ENCODE results near the gene PMAIP1. TPM values are rescaled to one million over a fixed set of nuclear protein-coding genes. Genes with fewer than 3 reads are reported as not detected.
A peak's percentile ranks its signal among the peaks of the same experiment; 100 is the strongest.

Gene PMAIP1
- total RNA-seq, 6 experiments from 2014 or later = 0.18 to 0.55 (median 0.37) TPM; not detected in 1

DNA sequence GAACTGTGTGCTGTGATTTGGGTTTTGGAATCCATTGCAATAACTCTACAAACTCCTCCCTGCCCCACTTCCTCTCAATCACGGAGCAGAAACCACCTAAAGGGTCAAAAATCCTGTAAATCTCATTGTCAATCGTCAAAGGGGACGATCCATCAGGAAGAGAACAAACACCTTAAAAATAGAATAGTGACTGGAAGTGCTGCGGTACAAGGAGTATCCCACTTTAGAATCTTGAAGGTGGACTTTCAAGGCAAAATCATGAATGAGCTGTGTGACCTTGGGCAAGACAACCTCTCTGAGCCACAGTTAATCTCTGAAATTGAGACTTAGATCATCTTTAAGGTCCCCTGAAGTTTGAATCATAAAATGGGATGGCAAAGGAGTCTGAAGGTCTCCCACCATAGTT, 5.9 kb downstream of the PMAIP1 start:
- intact Hi-C loops (cut with DNase I) = no loop called here
- DNase-seq (peak in 1 of 3 donors; percentile 17), ATAC-seq (no peak)
- WGBS (ENCODE audit: insufficient coverage, low coverage, low lambda C conversion rate, missing lambda C conversion rate) = 45% methylated on average over 4 of the region's 4 CpGs
- TF ChIP-seq CTCF (IDR thresholded peaks at IDR 0.05) (no peak), POLR2A (IDR thresholded peaks at IDR 0.05) (no peak)
- no peaks in the 10 kb centered on the region for H3K9me3 ChIP-seq
- no peaks in the 10 kb centered on the region for H3K4me1 ChIP-seq
- H3K4me3 ChIP-seq = no peak overlapping the region
- no peaks in the 10 kb centered on the region for H3K36me3 ChIP-seq
- H3K27me3 ChIP-seq = no peaks in the 10 kb centered on the region
- H3K27ac ChIP-seq = no peak overlapping the region

GRCh38 chr18:59906203-59906602, 6.4 kb downstream of the PMAIP1 start:
- Histone ChIP-seq H3K27ac (no peak overlapping the region), H3K9me3 (no peaks in the 10 kb centered on the region), H3K36me3 (no peaks in the 10 kb centered on the region), H3K27me3 (no peaks in the 10 kb centered on the region), H3K4me1 (no peaks in the 10 kb centered on the region), H3K4me3 (no peak overlapping the region)
- TF ChIP-seq POLR2A (IDR thresholded peaks at IDR 0.05) (no peak), CTCF (IDR thresholded peaks at IDR 0.05) (no peak)
- intact Hi-C loops (cut with DNase I) = no loop called here
- no peak for ATAC-seq
- no peak for DNase-seq
- 47% methylated on average over 3 of the region's 3 CpGs for WGBS (ENCODE audit: insufficient coverage, low coverage, low lambda C conversion rate, missing lambda C conversion rate)

DNA sequence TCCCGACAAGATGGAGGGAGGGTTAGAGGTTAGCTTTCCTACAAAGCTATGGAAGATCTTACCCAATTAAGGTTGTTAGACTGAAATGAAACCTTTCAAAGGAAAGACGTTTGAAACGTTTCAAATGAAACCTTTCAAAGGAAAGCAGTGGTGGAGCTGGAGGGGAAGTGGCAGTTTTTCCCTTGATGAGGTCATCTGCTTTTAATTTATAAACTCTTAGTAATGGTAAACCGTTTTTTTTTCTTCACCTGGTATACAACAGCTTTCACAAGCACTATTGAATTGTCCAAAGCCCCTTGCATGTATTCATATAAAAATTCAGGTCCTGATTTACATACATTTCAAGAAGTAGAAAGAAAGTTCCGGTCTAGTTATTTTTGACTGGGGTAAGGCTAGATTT, 7.4 kb downstream of the PMAIP1 start:
- Histone ChIP-seq H3K27ac (no peak overlapping the region), H3K36me3 (no peaks in the 10 kb centered on the region), H3K4me1 (no peaks in the 10 kb centered on the region), H3K9me3 (no peaks in the 10 kb centered on the region), H3K27me3 (no peaks in the 10 kb centered on the region), H3K4me3 (no peak overlapping the region)
- ATAC-seq (no peak), DNase-seq (peak in 1 of 3 donors; percentile 4)
- WGBS (ENCODE audit: insufficient coverage, low coverage, low lambda C conversion rate, missing lambda C conversion rate) = 29% methylated on average over 5 of the region's 5 CpGs
- no peak for TF ChIP-seq POLR2A (IDR thresholded peaks at IDR 0.05)
- no peak for TF ChIP-seq CTCF (IDR thresholded peaks at IDR 0.05)
- intact Hi-C loops (cut with DNase I) = no loop called here

DNA sequence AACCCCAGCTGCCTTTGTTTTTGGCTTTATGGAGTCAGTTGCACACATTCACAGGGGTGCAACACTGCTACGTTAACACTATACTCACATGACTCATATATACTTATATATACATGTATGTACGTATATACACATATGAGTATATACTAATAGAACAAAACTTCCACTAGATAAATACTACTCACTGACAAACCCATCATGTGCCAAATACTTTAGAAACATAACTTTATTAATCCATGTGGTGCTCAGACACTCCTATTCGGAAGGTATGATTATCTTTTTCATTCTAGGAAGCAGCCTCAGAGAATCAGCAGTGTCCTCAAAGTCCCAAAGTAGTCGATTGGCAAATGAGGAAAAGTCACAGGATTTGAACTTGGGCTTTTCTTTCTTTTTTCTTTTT, 7.9 kb downstream of the PMAIP1 start:
- Histone ChIP-seq H3K9me3 (no peaks in the 10 kb centered on the region), H3K27me3 (no peaks in the 10 kb centered on the region), H3K4me3 (no peak overlapping the region), H3K27ac (no peak overlapping the region), H3K4me1 (no peaks in the 10 kb centered on the region), H3K36me3 (no peaks in the 10 kb centered on the region)
- no peak for DNase-seq
- no peak for TF ChIP-seq POLR2A (IDR thresholded peaks at IDR 0.05)
- TF ChIP-seq CTCF (IDR thresholded peaks at IDR 0.05) = no peak
- intact Hi-C loops (cut with DNase I) = no loop called here
- ATAC-seq = no peak
- WGBS (ENCODE audit: insufficient coverage, low coverage, low lambda C conversion rate, missing lambda C conversion rate) = 64% methylated on average over 4 of the region's 4 CpGs

DNA sequence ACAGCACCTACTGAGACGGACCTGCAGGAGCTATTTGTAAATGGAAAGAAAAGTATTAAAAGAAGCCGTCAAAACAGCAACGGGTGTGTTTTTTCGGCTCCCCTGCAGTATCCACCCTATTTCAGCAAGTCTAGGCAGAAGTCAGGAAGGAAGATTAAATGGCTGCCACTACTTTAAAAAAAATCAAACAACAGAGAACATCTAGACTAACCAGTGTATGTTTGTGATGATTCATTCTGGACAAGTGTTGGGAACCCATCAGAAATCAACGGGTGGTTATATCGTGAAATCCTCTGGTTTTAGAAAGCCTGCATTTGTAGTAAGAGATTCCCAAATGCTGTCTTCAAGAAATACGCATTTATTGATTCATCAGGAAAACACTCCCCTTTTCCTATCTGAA, 9.0 kb downstream of the PMAIP1 start:
- no peak for TF ChIP-seq POLR2A (IDR thresholded peaks at IDR 0.05)
- TF ChIP-seq CTCF (IDR thresholded peaks at IDR 0.05) = no peak
- WGBS (ENCODE audit: insufficient coverage, low coverage, low lambda C conversion rate, missing lambda C conversion rate) = 37% methylated on average over 7 of the region's 7 CpGs
- ATAC-seq = no peak
- H3K27ac ChIP-seq = no peak overlapping the region
- H3K4me3 ChIP-seq = no peak overlapping the region
- no peaks in the 10 kb centered on the region for H3K4me1 ChIP-seq
- intact Hi-C loops (cut with DNase I) = no loop called here
- DNase-seq = no peak
- no peaks in the 10 kb centered on the region for H3K9me3 ChIP-seq
- no peaks in the 10 kb centered on the region for H3K27me3 ChIP-seq
- H3K36me3 ChIP-seq = no peaks in the 10 kb centered on the region
